NCI-H345 treated with DMSO at 0.1 percent for 48 hours (cell line): ENCODE measurements around the gene GLCE.
"Not testable (repeated sequence)": the region's sequence is repeated elsewhere in the genome, so short reads cannot be mapped to it uniquely, and the experiment has no call there.

Experiments used
- DNase-seq: peaks from one replicate; lab custom pipeline; 2025; ENCODE audit not compliant: unreplicated experiment; lab: John Stamatoyannopoulos, UW

Gene GLCE

GRCh38 chr15:69265347-69265955 lies 105.0 kb downstream of the GLCE start:
- no peak for DNase-seq

GRCh38 chr15:69271217-69271616 lies 110.8 kb downstream of the GLCE start:
- DNase-seq: no peak

- no peak for DNase-seq
Measured at GRCh38 chr15:69272139-69272538, 111.7 kb downstream of the GLCE start.

GRCh38 chr15:69272891-69273290 lies 112.5 kb downstream of the GLCE start:
- DNase-seq: no peak

- DNase-seq: no peak
Measured at GRCh38 chr15:69275074-69275670, 114.7 kb downstream of the GLCE start.

GRCh38 chr15:69275933-69276560 lies 115.6 kb downstream of the GLCE start:
- DNase-seq: no peak

GRCh38 chr15:69277316-69277715 lies 116.9 kb downstream of the GLCE start:
- DNase-seq: no peak

GRCh38 chr15:69279636-69280035 lies 119.2 kb downstream of the GLCE start:
- DNase-seq: no peak

GRCh38 chr15:69280783-69281182 lies 120.3 kb downstream of the GLCE start:
- no peak for DNase-seq

- DNase-seq: no peak
Measured at GRCh38 chr15:69282104-69282743, 121.8 kb downstream of the GLCE start.

GRCh38 chr15:69285834-69286233 lies 125.4 kb downstream of the GLCE start:
- DNase-seq: no peak

GRCh38 chr15:69288011-69288410 lies 127.6 kb downstream of the GLCE start:
- no peak for DNase-seq

- no peak for DNase-seq
Measured at GRCh38 chr15:69288531-69289341, 128.3 kb downstream of the GLCE start.

- DNase-seq: no peak
Measured at GRCh38 chr15:69289342-69290146, 129.1 kb downstream of the GLCE start.

GRCh38 chr15:69290346-69291164 lies 130.1 kb downstream of the GLCE start:
- DNase-seq: no peak

GRCh38 chr15:69291651-69292050 lies 131.2 kb downstream of the GLCE start:
- DNase-seq: not testable (repeated sequence)

GRCh38 chr15:69292826-69293420 lies 132.5 kb downstream of the GLCE start:
- DNase-seq: no peak

GRCh38 chr15:69293741-69294615 lies 133.5 kb downstream of the GLCE start:
- DNase-seq: no peak
